Kidney glomerular epithelial cell (primary cell): Measurements from ENCODE around the gene MKLN1.
"Not testable (repeated sequence)": the region's sequence is repeated elsewhere in the genome, so short reads cannot be mapped to it uniquely, and the experiment has no call there.

Source experiments
- DNase-seq: peaks from one replicate; lab custom pipeline; 2025; lab: John Stamatoyannopoulos, UW

MKLN1 gene

DNA sequence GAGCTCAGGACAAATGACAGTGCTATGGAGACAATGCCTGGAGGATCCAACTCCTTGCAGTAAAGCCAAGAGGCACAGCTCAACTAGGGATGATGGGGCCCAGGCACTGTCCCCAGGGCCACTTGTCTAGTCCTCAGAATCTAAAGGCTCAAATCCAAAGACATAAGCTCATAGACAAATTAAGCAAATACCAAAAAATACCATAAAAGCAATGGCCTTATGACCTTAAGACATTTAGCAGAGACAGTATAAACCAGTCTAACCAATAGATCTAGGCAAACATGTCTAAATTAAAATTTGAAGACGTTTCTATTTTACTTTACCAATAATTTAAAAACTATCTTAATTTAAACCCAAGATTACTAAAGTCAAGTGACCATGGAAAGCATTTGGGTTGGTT is 14.8 kb upstream of the MKLN1 start:
- DNase-seq: no peak

- DNase-seq: no peak
Observed at GRCh38 chr7:131320603-131321002, 7.1 kb upstream of the MKLN1 start.

GRCh38 chr7:131321656-131322055 is 6.0 kb upstream of the MKLN1 start:
- DNase-seq: no peak

DNA sequence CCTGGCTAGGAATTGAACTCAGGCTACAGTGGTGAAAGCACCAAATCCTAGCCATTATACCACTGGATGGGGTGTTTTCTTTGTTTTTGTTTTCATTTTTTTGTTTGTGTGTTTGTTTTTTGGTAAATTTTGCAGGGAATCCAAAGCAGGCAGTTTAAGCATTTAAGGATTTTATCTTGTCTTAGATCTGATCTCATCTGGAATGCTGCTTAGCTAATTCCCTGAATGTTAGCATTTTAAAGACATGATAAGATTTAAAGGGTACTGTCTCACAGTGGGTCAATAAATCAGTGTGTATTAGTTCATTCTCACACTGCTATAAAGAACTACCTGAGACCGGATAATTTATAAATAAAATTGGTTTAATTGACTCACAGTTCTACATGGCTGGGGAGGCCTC is 5.6 kb upstream of the MKLN1 start:
- no peak for DNase-seq

DNA sequence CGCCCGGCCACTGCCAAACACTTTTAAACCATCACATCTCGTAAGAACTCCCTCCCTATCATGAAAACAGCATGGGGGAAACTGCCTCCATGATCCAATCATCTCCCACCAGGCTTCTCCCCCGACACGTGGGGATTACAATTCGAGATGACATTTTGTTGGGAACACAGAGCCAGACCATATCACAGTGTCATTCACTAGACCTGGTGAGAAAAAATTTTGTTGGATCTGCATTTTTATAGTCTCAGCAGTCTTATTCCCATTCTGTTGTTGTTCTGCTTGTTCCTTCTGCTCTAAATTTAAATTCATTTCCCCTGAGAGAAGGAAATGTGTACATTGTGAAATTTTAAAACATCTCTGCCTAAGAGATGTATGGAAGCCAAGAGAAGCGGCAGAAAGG is 4.8 kb upstream of the MKLN1 start:
- DNase-seq: no peak

DNA sequence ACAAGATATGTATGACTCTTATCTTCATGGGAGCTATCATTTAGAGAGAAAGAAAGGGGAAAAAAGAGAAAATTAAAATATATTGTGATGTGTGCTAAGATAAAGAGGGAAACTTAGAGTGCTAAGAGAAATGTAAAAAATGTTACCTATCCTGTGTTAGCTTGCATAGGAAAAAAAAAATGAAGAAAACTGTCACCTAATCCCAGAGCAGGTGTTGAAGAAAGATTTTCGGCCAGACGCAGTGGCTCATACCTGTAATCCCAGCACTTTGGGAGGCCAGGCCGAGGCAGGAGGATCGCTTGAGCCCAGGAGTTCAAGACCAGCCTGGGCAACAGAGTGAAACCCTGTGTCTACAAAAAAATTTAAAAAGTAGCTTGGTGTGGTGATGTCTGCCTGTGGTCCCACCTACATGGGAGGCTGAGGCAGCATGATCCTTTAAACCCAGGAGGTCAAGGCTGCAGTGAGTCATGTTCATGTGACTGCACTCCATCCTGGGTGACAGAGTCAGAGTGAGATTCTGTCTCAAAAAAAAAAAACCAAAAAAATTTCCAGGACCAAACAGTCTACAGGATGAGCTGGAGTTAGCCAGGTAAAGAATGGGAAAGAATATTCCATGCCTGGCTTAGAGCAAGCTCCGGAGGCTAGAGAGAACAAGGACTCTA is 2.4 kb upstream of the MKLN1 start:
- DNase-seq: no peak

GRCh38 chr7:131326576-131326975 is 1.1 kb upstream of the MKLN1 start:
- DNase-seq: no peak

DNA sequence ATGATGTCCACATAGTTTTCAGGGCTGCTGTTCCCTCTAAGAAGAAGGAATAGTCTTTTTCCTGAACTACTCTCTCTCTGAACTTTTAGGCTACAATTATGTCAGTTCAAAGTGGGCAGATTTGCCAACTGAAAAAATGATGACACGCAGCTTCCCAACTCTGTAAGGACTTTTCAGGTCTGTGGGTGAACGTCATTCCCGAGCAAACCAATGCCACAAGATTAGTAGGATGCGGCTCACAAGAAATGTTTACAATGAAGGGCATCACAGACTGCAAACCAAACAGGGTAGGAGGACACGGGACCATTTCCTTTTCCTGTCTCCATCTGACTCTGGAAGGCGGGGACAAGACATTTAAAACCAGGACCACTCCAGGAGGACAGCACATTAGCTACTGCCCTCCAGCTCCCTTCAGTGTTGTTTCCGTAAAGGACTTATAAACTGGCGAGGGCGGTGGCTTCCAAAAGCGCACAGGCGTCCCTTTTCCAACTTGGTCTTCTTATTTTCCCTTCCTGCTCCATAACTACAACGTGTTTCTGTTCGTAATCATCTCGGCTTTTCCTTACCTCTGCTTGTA is 539 bp upstream of the MKLN1 start:
- peak; percentile 74 for DNase-seq

DNA sequence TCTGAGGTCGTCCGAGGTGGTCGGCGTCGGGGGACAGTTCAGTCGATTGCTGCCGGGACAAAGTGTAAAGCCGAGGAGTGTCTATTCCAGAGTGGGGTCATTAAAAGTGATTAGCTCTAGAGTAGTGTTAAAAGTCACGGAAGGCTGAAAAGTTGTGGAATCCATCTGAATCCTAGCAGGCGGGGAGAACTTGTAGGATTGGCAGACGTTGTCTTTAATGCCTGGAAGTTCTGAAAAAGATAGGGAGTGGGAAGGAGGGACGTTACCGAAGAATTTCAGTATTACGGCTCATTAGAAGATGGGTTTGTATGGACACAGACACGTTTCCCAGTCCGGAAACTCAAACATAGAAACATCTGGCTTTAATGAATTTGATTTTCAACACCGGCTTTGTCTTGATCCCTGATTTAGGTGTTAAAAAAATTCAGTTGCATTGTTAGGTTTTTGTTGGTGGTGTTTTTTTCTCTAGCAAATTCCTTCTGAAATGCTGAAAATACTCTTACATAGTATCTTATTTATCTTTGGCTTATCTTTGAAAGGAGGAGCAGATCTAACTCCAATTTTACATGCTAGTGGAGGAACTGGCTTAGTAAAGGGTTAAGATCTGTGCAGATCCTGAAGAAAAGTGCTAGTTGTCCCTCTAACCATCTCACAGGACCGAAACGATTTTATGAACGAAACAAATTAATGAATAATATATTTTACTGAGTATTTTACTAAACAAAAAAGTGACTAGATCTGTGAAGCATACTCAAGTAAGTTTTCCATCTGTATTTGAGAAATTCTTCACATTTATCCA is 900 bp downstream of the MKLN1 start:
- peak; percentile 49 for DNase-seq

GRCh38 chr7:131329176-131329570 is 1.5 kb downstream of the MKLN1 start:
- no peak for DNase-seq

GRCh38 chr7:131330299-131330698 is 2.6 kb downstream of the MKLN1 start:
- DNase-seq: no peak

GRCh38 chr7:131331806-131332205 is 4.1 kb downstream of the MKLN1 start:
- no peak for DNase-seq

DNA sequence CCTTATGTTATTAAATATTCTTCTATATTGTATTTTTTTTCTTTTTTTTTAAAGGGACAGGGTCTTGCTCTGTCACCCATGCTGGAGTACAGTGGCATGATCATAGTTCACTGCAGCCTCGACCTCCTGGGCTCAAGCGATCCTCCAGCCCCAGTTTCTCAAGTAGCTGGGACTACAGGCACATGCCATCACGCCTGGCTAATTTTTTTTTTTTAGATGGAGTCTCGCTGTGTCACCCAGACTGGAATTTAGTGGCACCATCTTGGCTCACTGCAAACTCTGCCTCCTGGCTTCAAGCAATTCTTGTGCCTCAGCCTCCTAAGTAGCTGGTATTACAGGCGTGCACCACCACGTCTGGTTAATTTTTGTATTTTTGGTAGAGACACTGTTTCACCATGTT is 5.1 kb downstream of the MKLN1 start:
- DNase-seq: not testable (repeated sequence)

GRCh38 chr7:131335639-131336381 is 8.1 kb downstream of the MKLN1 start:
- no peak for DNase-seq

GRCh38 chr7:131336956-131337355 is 9.3 kb downstream of the MKLN1 start:
- no peak for DNase-seq

- no peak for DNase-seq
Observed at GRCh38 chr7:131338173-131338572, 10.5 kb downstream of the MKLN1 start.

DNA sequence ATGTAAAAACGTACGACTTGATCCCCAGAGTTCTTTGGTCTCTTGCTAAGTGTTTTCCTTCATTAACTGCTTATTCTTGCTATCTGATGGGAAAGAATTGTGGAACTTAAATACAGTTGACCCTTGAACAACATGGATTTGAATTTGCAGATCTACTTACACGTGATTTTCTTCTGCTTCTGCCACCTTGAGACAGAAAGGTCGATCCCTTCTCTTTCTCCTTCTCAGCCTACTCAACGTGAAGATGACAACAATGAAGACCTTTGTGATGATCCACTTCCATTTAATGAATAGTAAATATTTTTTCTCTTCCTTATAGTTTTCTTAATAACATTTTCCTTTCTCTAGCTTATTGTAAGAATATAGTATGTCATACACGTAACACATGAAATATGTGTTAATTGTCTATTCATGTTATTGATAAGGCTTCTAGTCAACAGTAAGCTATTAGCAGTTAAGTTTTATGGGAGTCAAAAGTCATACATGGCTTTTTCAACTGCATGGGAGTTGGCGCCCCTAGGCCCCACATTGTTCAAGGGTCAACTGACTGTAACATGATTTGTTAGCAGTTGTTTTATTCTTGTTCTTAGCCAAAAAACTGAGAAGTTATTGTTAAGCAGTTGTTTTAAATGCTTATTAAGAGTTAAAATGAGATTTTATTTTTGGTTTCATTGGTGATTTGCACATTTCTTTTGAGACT is 11.2 kb downstream of the MKLN1 start:
- no peak for DNase-seq

DNA sequence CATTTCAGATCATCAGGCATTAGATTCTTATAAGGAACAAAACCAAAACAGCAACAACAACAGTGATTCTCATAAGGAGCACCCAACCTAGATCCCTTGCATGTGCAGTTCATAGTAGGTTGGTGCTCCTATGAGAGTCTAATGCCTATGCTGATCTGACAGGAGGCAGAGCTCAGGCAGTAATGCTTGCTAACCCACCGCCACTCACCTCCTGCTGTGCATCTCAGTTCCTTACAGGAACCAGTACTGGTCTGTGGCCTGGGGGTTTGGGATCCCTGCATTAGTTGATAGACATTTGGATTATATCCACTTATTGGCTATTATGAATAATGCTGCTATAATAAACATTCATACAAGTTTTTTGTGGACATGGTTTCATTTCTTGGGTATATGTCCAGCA is 14.0 kb downstream of the MKLN1 start:
- DNase-seq: no peak

GRCh38 chr7:131342864-131343442 is 15.3 kb downstream of the MKLN1 start:
- no peak for DNase-seq

DNA sequence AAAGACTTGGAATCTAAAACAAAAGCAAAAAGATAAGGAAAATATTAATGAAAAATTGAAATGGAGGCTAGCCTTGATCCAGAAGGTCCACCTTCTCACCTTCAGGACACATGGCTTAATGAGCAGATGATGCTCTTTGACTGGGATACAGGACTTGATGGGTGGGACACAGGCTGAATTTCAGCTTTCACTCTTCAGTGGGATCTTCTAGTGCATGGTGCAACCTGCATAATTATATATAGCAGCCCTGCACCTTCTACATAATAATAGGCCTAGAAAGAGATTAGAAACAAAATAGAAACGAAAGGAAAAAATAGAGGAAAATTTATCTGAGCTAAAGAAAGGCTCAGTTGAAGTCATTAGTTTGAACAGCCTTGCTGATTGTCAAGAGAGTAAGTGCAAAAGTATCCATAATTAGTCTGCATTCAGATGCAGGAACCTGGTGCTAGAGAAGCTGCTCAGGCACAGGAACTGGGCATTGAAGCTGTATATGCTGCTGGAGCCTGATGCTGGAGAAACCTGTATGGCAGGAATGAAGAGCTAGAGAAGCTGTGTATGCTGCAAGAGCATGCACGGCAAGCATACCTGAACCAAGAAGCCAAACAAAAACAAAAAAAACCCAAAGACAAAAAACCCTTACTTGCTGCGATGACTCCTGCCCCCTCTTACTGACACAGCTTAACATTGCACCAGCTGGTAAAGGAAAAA is 19.4 kb downstream of the MKLN1 start:
- no peak for DNase-seq

- DNase-seq: no peak
Observed at GRCh38 chr7:131352032-131352431, 24.4 kb downstream of the MKLN1 start.
